ENCODE results near the gene TRIM32.

Gene TRIM32

GRCh38 chr9:116687074-116687753 lies at the start of gene TRIM32:
Gene TRIM32, plus strand, starts transcription at chr9:116687305. Its CDS starts 10,438 bp downstream, at chr9:116697743.
- peak; percentile 68 to 91 for DNase-seq

DNA sequence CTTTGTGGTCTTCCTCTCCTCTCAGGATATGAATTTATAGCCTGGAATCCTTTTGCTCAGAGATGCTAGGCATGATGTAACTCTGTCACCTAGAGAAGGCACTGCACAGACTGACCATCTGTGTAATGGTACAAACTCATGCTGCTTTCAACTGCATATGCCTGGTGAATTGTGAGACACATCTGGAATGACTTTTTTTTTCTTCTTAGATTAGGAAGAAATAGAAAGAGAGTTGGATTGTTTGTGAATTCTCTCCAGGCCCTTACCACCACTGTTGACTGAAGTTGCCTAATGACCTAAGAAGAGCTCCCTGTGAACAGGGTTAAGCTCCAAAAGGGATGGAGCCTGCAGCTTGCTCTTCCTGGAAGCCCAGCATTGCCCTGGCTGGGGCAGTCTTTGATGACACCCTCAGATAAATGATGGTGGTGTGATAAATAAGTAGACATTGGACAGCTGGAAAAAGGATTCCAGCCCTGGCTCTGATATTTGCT lies 47.8 kb upstream of the TRIM32 start:
- no peak for DNase-seq

DNA sequence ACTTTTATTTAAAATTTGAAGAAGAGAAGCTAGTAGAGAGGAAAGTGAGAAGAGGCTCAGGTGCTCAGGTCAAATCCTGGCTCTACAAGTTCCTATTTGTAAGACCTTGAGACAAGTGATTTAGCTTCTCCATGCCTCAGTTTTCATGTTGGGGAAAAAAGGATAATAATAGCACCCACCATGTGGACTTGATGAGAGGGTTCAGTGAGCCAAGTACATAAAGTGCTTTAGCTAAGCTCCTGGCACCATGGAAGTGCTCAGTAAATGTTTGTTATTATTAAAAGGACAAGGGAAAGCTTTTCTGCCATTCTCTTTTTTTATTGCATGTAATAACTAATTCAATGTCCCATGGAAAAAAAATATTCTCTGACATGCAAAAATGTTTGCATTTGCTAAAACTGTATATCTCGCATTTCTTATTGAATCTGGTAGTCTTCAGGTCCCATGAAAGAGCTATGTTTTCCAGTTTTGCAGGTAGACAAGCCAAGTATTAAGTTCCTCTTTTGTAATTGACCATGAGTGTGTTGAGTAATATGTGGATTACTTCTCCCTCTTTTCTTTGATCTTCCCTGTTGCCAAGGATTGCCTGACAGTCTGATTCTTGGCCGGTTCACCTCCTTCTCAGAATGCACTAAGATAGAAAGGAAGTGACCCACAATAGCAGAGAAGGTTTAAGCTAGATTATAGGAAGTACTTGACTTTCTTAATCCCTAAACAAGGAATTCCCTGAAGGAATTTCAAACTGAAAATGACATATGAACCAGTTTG lies 45.6 kb upstream of the TRIM32 start:
- DNase-seq = no peak

DNA sequence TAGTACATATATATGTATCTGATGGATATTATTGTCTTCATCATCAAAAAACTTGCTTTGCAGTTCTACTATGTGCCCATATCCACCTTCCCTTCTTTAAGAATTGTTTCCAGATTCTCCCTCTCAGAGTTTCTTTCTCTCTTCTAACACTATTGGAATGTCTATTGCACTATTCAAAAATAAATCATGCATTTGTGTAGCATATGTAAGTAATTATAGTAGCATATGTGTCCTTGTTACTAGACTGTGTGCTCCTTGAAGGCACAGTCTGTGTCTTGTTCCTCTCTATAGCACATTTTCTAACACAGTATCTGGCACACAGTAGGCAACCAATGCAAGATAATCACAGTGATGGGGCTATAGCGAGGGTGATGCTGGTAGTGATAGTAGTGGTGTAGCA lies 43.4 kb upstream of the TRIM32 start:
- DNase-seq = no peak

GRCh38 chr9:116644091-116644688 lies 42.9 kb upstream of the TRIM32 start:
- DNase-seq = no peak

GRCh38 chr9:116646661-116647514 lies 40.2 kb upstream of the TRIM32 start:
- peak; percentile 2 to 13 for DNase-seq

- no peak for DNase-seq
Observed at GRCh38 chr9:116647515-116647809, 39.6 kb upstream of the TRIM32 start.

- DNase-seq = no peak
Observed at GRCh38 chr9:116653348-116654058, 33.6 kb upstream of the TRIM32 start.

- no peak for DNase-seq
Observed at GRCh38 chr9:116654059-116654355, 33.1 kb upstream of the TRIM32 start.

DNA sequence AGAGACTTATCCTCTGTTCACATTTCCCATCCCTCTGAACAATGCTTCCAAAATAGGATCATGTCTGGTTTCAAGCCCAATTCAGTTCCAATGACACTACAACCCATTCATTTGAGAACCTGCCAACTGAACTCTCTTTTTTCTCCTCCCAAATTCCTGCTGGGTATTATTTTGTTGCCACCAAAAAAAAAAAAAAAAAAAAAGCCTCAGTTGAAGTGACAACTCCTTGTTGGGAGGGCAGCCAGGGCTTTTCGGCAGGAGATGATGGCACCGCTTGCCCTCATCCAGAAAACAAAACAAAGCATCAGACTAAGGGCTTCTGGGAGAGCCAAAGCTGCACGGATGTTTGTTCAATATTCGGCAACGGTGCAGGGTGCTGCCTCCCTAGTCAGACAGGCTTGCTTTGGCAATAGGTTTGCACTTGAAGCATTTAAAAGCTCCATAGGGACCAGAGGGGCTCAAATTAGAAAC lies 30.6 kb upstream of the TRIM32 start:
- no peak for DNase-seq

DNA sequence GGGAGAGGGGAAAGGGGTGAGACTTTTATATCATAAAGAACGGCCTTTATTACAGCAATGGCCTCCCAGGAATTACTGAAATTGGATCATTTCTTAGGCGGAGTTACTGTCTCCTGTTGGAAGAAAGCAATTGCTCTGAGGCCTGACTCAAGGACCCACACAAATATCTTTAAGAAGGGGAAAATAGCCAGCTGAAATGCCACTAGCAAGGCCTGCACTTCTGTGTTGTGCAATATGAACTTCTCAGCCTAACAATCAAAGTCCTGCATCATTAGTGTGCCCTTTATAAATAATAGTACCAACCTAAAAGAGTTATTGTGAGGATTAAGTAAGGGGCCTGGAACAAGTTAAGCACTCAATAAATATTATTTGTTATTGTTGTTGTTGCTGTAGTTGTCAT lies 30.1 kb upstream of the TRIM32 start:
- no peak for DNase-seq

GRCh38 chr9:116658265-116658664 lies 28.8 kb upstream of the TRIM32 start:
- DNase-seq = no peak

GRCh38 chr9:116661037-116661954 lies 25.8 kb upstream of the TRIM32 start:
- DNase-seq = peak; percentile 32 to 42

GRCh38 chr9:116662646-116663310 lies 24.3 kb upstream of the TRIM32 start:
- DNase-seq = no peak

- DNase-seq = no peak
Observed at GRCh38 chr9:116663581-116663980, 23.5 kb upstream of the TRIM32 start.

GRCh38 chr9:116668970-116669695 lies 18.0 kb upstream of the TRIM32 start:
- DNase-seq = no peak

GRCh38 chr9:116671605-116672004 lies 15.5 kb upstream of the TRIM32 start:
- DNase-seq = no peak

- DNase-seq = no peak
Observed at GRCh38 chr9:116673375-116673774, 13.7 kb upstream of the TRIM32 start.

DNA sequence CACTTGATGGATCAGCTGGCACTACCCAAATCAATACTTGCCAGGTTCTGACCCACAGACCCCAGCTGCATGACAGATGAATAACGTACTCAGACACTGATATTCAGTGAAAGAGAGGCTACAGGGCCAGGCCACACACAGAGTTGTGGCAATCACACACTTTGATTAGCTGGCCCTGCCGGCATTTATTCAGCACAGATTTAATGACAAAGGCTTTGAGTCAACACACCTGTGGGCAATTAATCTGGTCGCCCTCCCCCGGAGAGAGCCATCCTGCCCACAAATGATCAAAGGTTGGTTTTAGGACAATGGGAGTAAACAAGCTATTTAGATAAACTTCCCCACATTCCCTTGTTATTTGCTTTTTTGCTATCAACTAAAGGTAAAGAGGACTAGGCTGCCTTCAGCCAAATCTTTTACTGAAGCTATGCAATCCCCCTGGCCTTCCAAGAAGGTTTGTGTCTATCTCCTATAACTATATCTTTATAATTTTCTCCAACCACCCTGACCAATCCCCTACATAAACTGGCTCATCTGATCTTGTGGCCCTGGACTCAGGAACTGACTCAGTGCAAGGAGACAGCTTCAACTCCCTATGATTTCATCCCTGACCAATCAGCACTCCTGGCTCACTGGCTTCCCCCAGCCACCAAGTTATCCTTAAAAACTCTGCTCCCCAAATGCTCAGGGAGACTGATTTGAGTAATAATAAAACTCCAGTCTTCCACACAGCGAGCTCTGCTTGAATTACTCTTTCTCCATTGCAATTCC lies 12.7 kb upstream of the TRIM32 start:
- DNase-seq = no peak

Data from inflammatory macrophage treated with lipopolysaccharide for 1 hour (primary cell).